Psoas muscle (tissue), 8 donors: ENCODE results near the gene CRKL. TPM values are rescaled to one million over a fixed set of nuclear protein-coding genes. Genes with fewer than 3 reads are reported as not detected.

Experiments used
- ATAC-seq, 4 donors: fragments of 200-7000 bp; cut with Tn5 transposase; one replicate each; pipeline ENCODE4 v1.9.1; 2020; ENCODE audit warnings: moderate library complexity in 3 of 4, mild to moderate bottlenecking in 2 of 4
- DNase-seq, 2 donors: peaks; one replicate each; pipeline ENCODE4 v3.0.0-alpha.2; 2020
- H3K27ac ChIP-seq: fragments of 200-600 bp; one replicate; pipeline ENCODE4 v1.8.0; 2022
- H3K27me3 ChIP-seq, 3 donors: fragments of 200-600 bp in 1 of 3; one replicate each; pipeline versions ENCODE4 v1.6.1 to v1.8.0; 2013 to 2022; ENCODE audit warnings: low read length in 2 of 3, mild to moderate bottlenecking in 2 of 3, moderate library complexity in 1 of 3; ENCODE audit not compliant: insufficient read depth in 3 of 3
- H3K36me3 ChIP-seq, 2 donors: fragments of 200-600 bp in 1 of 2; one replicate each; pipeline versions ENCODE4 v1.6.1 to v1.8.0; 2013 to 2022; ENCODE audit warnings: low read depth in 1 of 2, mild to moderate bottlenecking in 1 of 2, moderate library complexity in 1 of 2; ENCODE audit not compliant: insufficient read depth in 1 of 2
- H3K4me1 ChIP-seq: fragments of 200-600 bp; one replicate; pipeline ENCODE4 v1.8.0; 2022
- H3K4me3 ChIP-seq: fragments of 200-600 bp; one replicate; pipeline ENCODE4 v1.8.0; 2022; ENCODE audit warnings: mild to moderate bottlenecking
- H3K9me3 ChIP-seq: fragments of 200-600 bp; one replicate; pipeline ENCODE4 v1.8.0; 2022
- CTCF ChIP-seq: fragments of 200-600 bp; IDR thresholded peaks from one replicate; pipeline ENCODE4 v1.8.0; 2022; ENCODE audit warnings: antibody characterized with exemption
- WGBS, 3 donors: extraction: QIAGEN DNeasy Blood & Tissue Kit; methylation state at CpG; one replicate each; pipeline versions ENCODE4 v1.1.6 to v1.1.7; 2013; 5-methylcytosine and 5-hydroxymethylcytosine counted together
- intact Hi-C, 2 donors: fragments of 100-400 bp; cut with DNase I; formaldehyde crosslinking; loops; one replicate each; pipeline versions ENCODE4 v1.11.0 to v1.14.2; 2022
- polyA plus RNA-seq, 3 donors: library from polyadenylated mRNA; stranded (reverse); fragments of 200-250 nt; gene quantifications; one replicate each; pipeline ENCODE4 v1.2.3, GENCODE V29; 2013
- total RNA-seq, 4 donors: library from RNA; stranded (reverse); fragmentation: NEBNext Ultra II Directional in 2 of 4; extraction: Animal tissue kit (Norgen Biotek cat#: 25700) in 2 of 4; gene quantifications; one replicate each; pipeline versions ENCODE4 v1.2.1 to v1.2.4, GENCODE V29; 2021 to 2023
- donor health status: healthy with polysubstance abuse.
- donor health status: DM: no; HTN: no; CAD: no; lungs with moderate emphysema.
- donor health status: Bipolar disorder and iron deficiency.
- donor health status: healthy.
- donor health status: DM: yes; HTN: yes; CAD: no.
- donor health status: DM: no; HTN: no; CAD: no.
- donor health status: DM: no; HTN: no; CAD: no.
- donor health status: DM: yes; HTN: yes; CAD: no.

The CRKL gene
- total and polyA plus RNA-seq, 7 donors = 29.7 to 94.7 (median 68.9) TPM

GRCh38 chr22:20977019-20977418, 59.8 kb downstream of the CRKL start:
- Histone ChIP-seq H3K27ac (no peak overlapping the region), H3K4me1 (peaks cover 20% of the 10 kb centered on the region), H3K4me3 (no peak overlapping the region), H3K36me3 (no peaks in the 10 kb centered on the region), H3K27me3 (no peaks in the 10 kb centered on the region), H3K9me3 (no peaks in the 10 kb centered on the region)
- TF ChIP-seq CTCF = no peak
- no peak for DNase-seq
- intact Hi-C loops = no loop called here
- WGBS, 3 donors = 72 to 81% (median 79%) methylated on average over 11 of the region's 11 CpGs
- ATAC-seq = no peak

GRCh38 chr22:20977516-20978170, 60.4 kb downstream of the CRKL start:
- ATAC-seq = no peak
- no peak overlapping the region for H3K4me3 ChIP-seq
- intact Hi-C loops = no loop called here
- no peaks in the 10 kb centered on the region for H3K27me3 ChIP-seq
- peaks cover 20% of the 10 kb centered on the region for H3K4me1 ChIP-seq
- 79 to 90% (median 80%) methylated on average over 16 to 17 of the region's 17 CpGs for WGBS, 3 donors
- no peak overlapping the region for H3K27ac ChIP-seq
- no peaks in the 10 kb centered on the region for H3K36me3 ChIP-seq
- H3K9me3 ChIP-seq = no peaks in the 10 kb centered on the region
- TF ChIP-seq CTCF = no peak
- no peak for DNase-seq

- intact Hi-C loops = no loop called here
- DNase-seq (no peak), ATAC-seq (no peak)
- whole genome bisulfite sequencing, 3 donors = 75 to 81% (median 76%) methylated on average over 2 of the region's 2 CpGs
- Histone ChIP-seq H3K36me3 (peaks cover 0 to 4% of the 10 kb centered on the region in 2 donors), H3K27ac (no peak overlapping the region), H3K4me1 (peaks cover 27% of the 10 kb centered on the region), H3K9me3 (no peaks in the 10 kb centered on the region), H3K27me3 (no peaks in the 10 kb centered on the region), H3K4me3 (no peak overlapping the region)
- TF ChIP-seq CTCF = no peak
These were observed 61.2 kb downstream of the CRKL start for GRCh38 chr22:20978419-20978818.

- H3K27ac ChIP-seq = no peak overlapping the region
These were observed 62.1 kb downstream of the CRKL start for GRCh38 chr22:20979243-20979809.

More at GRCh38 chr22:20979243-20979809, 62.1 kb downstream of the CRKL start:
- DNase-seq = peak; percentile 71 to 82
- Histone ChIP-seq H3K4me3 (peak overlapping the region; percentile 48), H3K36me3 (peaks cover 0 to 12% of the 10 kb centered on the region in 2 donors), H3K9me3 (no peaks in the 10 kb centered on the region), H3K4me1 (peaks cover 27% of the 10 kb centered on the region), H3K27me3 (no peaks in the 10 kb centered on the region)
- TF ChIP-seq CTCF = no peak
- ATAC-seq = peak; percentile 36 to 61 (median 54)
- WGBS, 3 donors = 11 to 13% (median 12%) methylated on average over 37 to 39 of the region's 39 CpGs
- intact Hi-C loops = no loop called here
